H9 (cell line): Measurements from ENCODE around the gene SLC6A3. TPM values are rescaled to one million over a fixed set of nuclear protein-coding genes. Genes with fewer than 3 reads are reported as not detected.

ENCODE experiments used
- DNase-seq: peaks from one replicate; pipeline ENCODE4 v3.0.0-alpha.2; 2017
- H2AFZ ChIP-seq: one replicate; pipeline ENCODE4 v1.6.1; 2013; ENCODE audit warnings: mild to moderate bottlenecking, low read length, control low read depth, moderate library complexity
- H2AK5ac ChIP-seq: 2 replicates; pipeline ENCODE4 v1.6.1; 2013; ENCODE audit warnings: low read length, control low read depth, mixed read lengths; ENCODE audit not compliant: insufficient read length
- H2BK120ac ChIP-seq: one replicate; pipeline ENCODE4 v1.6.1; 2013; ENCODE audit warnings: low read depth, mild to moderate bottlenecking, low read length, control low read depth, inconsistent platforms; ENCODE audit not compliant: poor library complexity, severe bottlenecking
- H2BK12ac ChIP-seq: 2 replicates; pipeline ENCODE4 v1.6.1; 2013; ENCODE audit warnings: low read length, control low read depth, mixed read lengths, low read depth; ENCODE audit not compliant: insufficient read length
- H2BK15ac ChIP-seq: 2 replicates; pipeline ENCODE4 v1.6.1; 2013; ENCODE audit warnings: low read depth, low read length, control low read depth
- H2BK20ac ChIP-seq: one replicate; pipeline ENCODE4 v1.6.1; 2013; ENCODE audit warnings: low read depth, mild to moderate bottlenecking, low read length, control low read depth, inconsistent platforms; ENCODE audit not compliant: poor library complexity, severe bottlenecking
- H2BK5ac ChIP-seq: 2 replicates; pipeline ENCODE4 v1.6.1; 2013; ENCODE audit warnings: low read length, control low read depth, mixed read lengths; ENCODE audit not compliant: insufficient read length
- H3K14ac ChIP-seq: 2 replicates; pipeline ENCODE4 v1.6.1; 2013; ENCODE audit warnings: low read length, control low read depth; ENCODE audit not compliant: insufficient read depth
- H3K18ac ChIP-seq: 2 replicates; pipeline ENCODE4 v1.6.1; 2013; ENCODE audit warnings: low read depth, mild to moderate bottlenecking, mixed read lengths, low read length, control low read depth; ENCODE audit not compliant: insufficient read length
- H3K23ac ChIP-seq: 2 replicates; pipeline ENCODE4 v1.6.1; 2013; ENCODE audit warnings: low read length, control low read depth, mixed read lengths, low read depth; ENCODE audit not compliant: insufficient read length
- H3K23me2 ChIP-seq: 2 replicates; pipeline ENCODE4 v1.6.1; 2013; ENCODE audit warnings: low read depth, mild to moderate bottlenecking, mixed read lengths, low read length, control low read depth; ENCODE audit not compliant: insufficient read length, poor library complexity, severe bottlenecking
- H3K27ac ChIP-seq: 2 replicates; pipeline ENCODE4 v1.5.1; 2013; ENCODE audit warnings: low read length, control low read depth, mixed read lengths, low read depth; ENCODE audit not compliant: insufficient read length
- H3K27me3 ChIP-seq: 2 replicates; pipeline ENCODE4 v1.6.1; 2013; ENCODE audit warnings: low read length, control low read depth, inconsistent platforms; ENCODE audit not compliant: insufficient read depth
- H3K4ac ChIP-seq: 2 replicates; pipeline ENCODE4 v1.6.1; 2013; ENCODE audit warnings: low read depth, mild to moderate bottlenecking, control low read depth, inconsistent platforms, low read length, moderate library complexity
- H3K4me1 ChIP-seq: 2 replicates; pipeline ENCODE4 v1.6.1; 2013; ENCODE audit warnings: low read length, control low read depth, inconsistent platforms; ENCODE audit not compliant: insufficient read depth
- H3K4me2 ChIP-seq: 2 replicates; pipeline ENCODE4 v1.6.1; 2013; ENCODE audit warnings: low read length, control low read depth, mixed read lengths; ENCODE audit not compliant: insufficient read length, insufficient read depth
- H3K56ac ChIP-seq: 2 replicates; pipeline ENCODE4 v1.6.1; 2013; ENCODE audit warnings: low read depth, mild to moderate bottlenecking, mixed read lengths, low read length, control low read depth; ENCODE audit not compliant: insufficient read length
- H3K79me1 ChIP-seq: 2 replicates; pipeline ENCODE4 v1.6.1; 2013; ENCODE audit warnings: low read depth, mild to moderate bottlenecking, moderate library complexity, low read length, control low read depth, inconsistent platforms; ENCODE audit not compliant: insufficient read depth, poor library complexity, severe bottlenecking
- H3K79me2 ChIP-seq: 2 replicates; pipeline ENCODE4 v1.6.1; 2013; ENCODE audit warnings: low read length, control low read depth, inconsistent platforms; ENCODE audit not compliant: insufficient read depth
- H3K9ac ChIP-seq: 2 replicates; pipeline ENCODE4 v1.6.1; 2013; ENCODE audit warnings: low read length, control low read depth, mixed read lengths; ENCODE audit not compliant: insufficient read length; ENCODE audit errors: extremely low read depth
- H3K9me3 ChIP-seq: one replicate; pipeline ENCODE4 v1.6.1; 2013; ENCODE audit warnings: low read depth, low read length, inconsistent platforms; ENCODE audit not compliant: control insufficient read depth
- H3T11ph ChIP-seq: one replicate; pipeline ENCODE4 v1.6.1; 2013; ENCODE audit warnings: mild to moderate bottlenecking, low read length, control low read depth, inconsistent platforms
- H4K20me1 ChIP-seq: one replicate; pipeline ENCODE4 v1.6.1; 2013; ENCODE audit not compliant: control insufficient read depth, insufficient read length, insufficient read depth
- H4K5ac ChIP-seq: 2 replicates; pipeline ENCODE4 v1.6.1; 2013; ENCODE audit warnings: low read depth, mild to moderate bottlenecking, mixed read lengths, low read length, control low read depth; ENCODE audit not compliant: insufficient read length
- H4K8ac ChIP-seq: replicated peaks from 2 replicates; pipeline ENCODE4 v1.6.1; 2013; ENCODE audit warnings: low read length, control low read depth, mixed read lengths, low read depth; ENCODE audit not compliant: insufficient read length
- H4K91ac ChIP-seq: 2 replicates; pipeline ENCODE4 v1.6.1; 2013; ENCODE audit warnings: low read depth, mild to moderate bottlenecking, moderate library complexity, mixed read lengths, low read length, control low read depth; ENCODE audit not compliant: insufficient read length
- H3K27ac Mint-ChIP-seq, 3 experiments: 2 replicates in 2 of 3; 3 replicates in 1 of 3; pipeline ENCODE4 v1.8.0; 2020 to 2021; ENCODE audit warnings: mixed read lengths in 3 of 3, mild to moderate bottlenecking in 1 of 3, moderate library complexity in 1 of 3
- H3K27me3 Mint-ChIP-seq: 2 replicates; pipeline ENCODE4 v1.8.0; 2021; ENCODE audit warnings: low read depth, mild to moderate bottlenecking, moderate library complexity, mixed read lengths
- H3K36me3 Mint-ChIP-seq, 3 experiments: 2 replicates in 2 of 3; 3 replicates in 1 of 3; pipeline ENCODE4 v1.8.0; 2020 to 2021; ENCODE audit warnings: low read depth in 3 of 3, mixed read lengths in 3 of 3; ENCODE audit not compliant: insufficient read depth in 1 of 3
- H3K4me1 Mint-ChIP-seq, 2 experiments: 2 replicates each; pipeline ENCODE4 v1.8.0; 2020; ENCODE audit warnings: mixed read lengths in 2 of 2
- H3K4me3 Mint-ChIP-seq, 2 experiments: 2 replicates in 1 of 2; 3 replicates in 1 of 2; pipeline ENCODE4 v1.8.0; 2020 to 2021; ENCODE audit warnings: mild to moderate bottlenecking in 2 of 2, mixed read lengths in 2 of 2, moderate library complexity in 1 of 2
- H3K9me3 Mint-ChIP-seq, 2 experiments: 2 replicates in 1 of 2; 3 replicates in 1 of 2; pipeline ENCODE4 v1.8.0; 2020; ENCODE audit warnings: mild to moderate bottlenecking in 2 of 2, mixed read lengths in 2 of 2, moderate library complexity in 1 of 2
- WGBS: extraction: QIAGEN DNeasy Blood & Tissue Kit; methylation state at CpG from one replicate; pipeline ENCODE4 v1.1.7; 2013; ENCODE audit warnings: missing lambda C conversion rate, low lambda C conversion rate, mixed read lengths; ENCODE audit not compliant: insufficient read length; ENCODE audit errors: extremely low coverage; 5-methylcytosine and 5-hydroxymethylcytosine counted together
- total RNA-seq: library from RNA; stranded (reverse); gene quantifications from 2 replicates; pipeline ENCODE4 v1.2.1, GENCODE V29; 2021
- TF ChIP-seq, protein P1 (sequence below): fragments of 200-600 bp; sonication (generic); conservative IDR thresholded peaks from 3 replicates; pipeline ENCODE4 v1.8.0; 2021; ENCODE audit warnings: antibody characterized with exemption, mild to moderate bottlenecking

Gene SLC6A3
- total RNA-seq, 1 experiment from 2014 or later = 0.61 TPM

DNA sequence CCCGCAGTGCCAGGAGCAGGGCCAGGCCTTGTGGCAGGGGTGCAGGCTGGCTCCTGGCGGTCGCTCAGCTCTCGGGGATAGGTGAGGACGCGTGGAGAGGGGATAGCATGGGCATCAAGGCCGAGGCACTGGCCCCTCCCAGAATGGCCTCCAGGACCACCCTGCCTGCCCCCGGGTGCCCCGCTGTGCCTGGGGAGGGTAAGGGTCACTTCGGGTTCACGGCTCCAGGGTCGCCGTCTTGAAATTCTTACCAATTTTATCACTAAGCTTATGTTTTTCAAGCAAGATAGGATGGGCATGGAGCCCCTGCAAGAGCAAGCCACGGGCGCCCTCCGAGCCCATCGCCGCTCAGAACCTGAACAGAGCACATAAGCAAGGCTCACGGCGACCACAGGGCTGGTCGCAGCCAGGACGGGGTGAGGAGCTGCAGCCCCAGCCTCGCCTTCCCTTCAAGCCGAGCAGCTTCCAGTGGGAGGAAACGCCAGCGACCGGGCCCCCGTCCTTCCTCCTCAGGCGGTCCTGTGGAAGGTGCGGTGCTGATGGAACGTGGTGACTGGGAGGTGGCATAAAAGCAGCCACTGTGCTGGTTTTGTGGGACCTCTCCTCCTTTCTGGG lies 86.1 kb downstream of the SLC6A3 start:
- Mint-ChIP-seq H3K27ac (no peak overlapping the region), H3K4me1 (peaks cover 13 to 18% of the 10 kb centered on the region in 2 experiments), H3K9me3 (no peaks in the 10 kb centered on the region), H3K4me3 (no peak overlapping the region), H3K27me3 (peaks cover 20% of the 10 kb centered on the region), H3K36me3 (no peaks in the 10 kb centered on the region)
- H2BK20ac ChIP-seq = no peak overlapping the region
- no peak overlapping the region for H2AK5ac ChIP-seq
- no peaks in the 10 kb centered on the region; the same call in 1 of the 2 replicates for H3K4me1 ChIP-seq
- no peak overlapping the region for H4K91ac ChIP-seq
- no peaks in the 10 kb centered on the region for H3K79me2 ChIP-seq
- no peak overlapping the region for H2BK15ac ChIP-seq
- H2BK5ac ChIP-seq = no peak overlapping the region
- no peaks in the 10 kb centered on the region for H3K23me2 ChIP-seq
- H4K20me1 ChIP-seq = no peaks in the 10 kb centered on the region
- no peaks in the 10 kb centered on the region for H3K27me3 ChIP-seq
- TF ChIP-seq, protein P1, sequence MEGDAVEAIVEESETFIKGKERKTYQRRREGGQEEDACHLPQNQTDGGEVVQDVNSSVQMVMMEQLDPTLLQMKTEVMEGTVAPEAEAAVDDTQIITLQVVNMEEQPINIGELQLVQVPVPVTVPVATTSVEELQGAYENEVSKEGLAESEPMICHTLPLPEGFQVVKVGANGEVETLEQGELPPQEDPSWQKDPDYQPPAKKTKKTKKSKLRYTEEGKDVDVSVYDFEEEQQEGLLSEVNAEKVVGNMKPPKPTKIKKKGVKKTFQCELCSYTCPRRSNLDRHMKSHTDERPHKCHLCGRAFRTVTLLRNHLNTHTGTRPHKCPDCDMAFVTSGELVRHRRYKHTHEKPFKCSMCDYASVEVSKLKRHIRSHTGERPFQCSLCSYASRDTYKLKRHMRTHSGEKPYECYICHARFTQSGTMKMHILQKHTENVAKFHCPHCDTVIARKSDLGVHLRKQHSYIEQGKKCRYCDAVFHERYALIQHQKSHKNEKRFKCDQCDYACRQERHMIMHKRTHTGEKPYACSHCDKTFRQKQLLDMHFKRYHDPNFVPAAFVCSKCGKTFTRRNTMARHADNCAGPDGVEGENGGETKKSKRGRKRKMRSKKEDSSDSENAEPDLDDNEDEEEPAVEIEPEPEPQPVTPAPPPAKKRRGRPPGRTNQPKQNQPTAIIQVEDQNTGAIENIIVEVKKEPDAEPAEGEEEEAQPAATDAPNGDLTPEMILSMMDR = no peak
- no CpG with 5 or more reads among the region's 31 CpGs for WGBS
- H3K23ac ChIP-seq = no peak overlapping the region
- no peak overlapping the region for H2BK120ac ChIP-seq
- H3K14ac ChIP-seq = no peak overlapping the region
- no peak overlapping the region for H2BK12ac ChIP-seq
- H3K79me1 ChIP-seq = no peaks in the 10 kb centered on the region
- H3K9me3 ChIP-seq = no peaks in the 10 kb centered on the region
- H3K18ac ChIP-seq = no peak overlapping the region
- no peak overlapping the region for H3K56ac ChIP-seq
- H2AFZ ChIP-seq = no peak overlapping the region
- no peak overlapping the region for H4K8ac ChIP-seq
- no peak overlapping the region for H3K4ac ChIP-seq
- H4K5ac ChIP-seq = no peak overlapping the region
- no peak overlapping the region for H3T11ph ChIP-seq
- no peak for DNase-seq
- H3K4me2 ChIP-seq = no peak overlapping the region
- H3K27ac ChIP-seq = no peak overlapping the region
- no peak overlapping the region for H3K9ac ChIP-seq
